ENCODE data around the gene MAB21L4.
A peak's percentile ranks its signal among the peaks of the same experiment; 100 is the strongest.
"Not testable (repeated sequence)": the region's sequence is repeated elsewhere in the genome, so short reads cannot be mapped to it uniquely, and the experiment has no call there.

The MAB21L4 gene

GRCh38 chr2:240856151-240856980, 39.6 kb downstream of the MAB21L4 start:
- no peak for DNase-seq

GRCh38 chr2:240855670-240856069, 40.3 kb downstream of the MAB21L4 start:
- no peak for DNase-seq

GRCh38 chr2:240852671-240853314, 43.2 kb downstream of the MAB21L4 start:
- no peak for DNase-seq

- peak; percentile 72 for DNase-seq
These were observed 44.6 kb downstream of the MAB21L4 start for GRCh38 chr2:240851078-240851991.

GRCh38 chr2:240850756-240851077, 45.2 kb downstream of the MAB21L4 start:
- no peak for DNase-seq

GRCh38 chr2:240850026-240850425, 45.9 kb downstream of the MAB21L4 start:
- DNase-seq: no peak

- DNase-seq: no peak
These were observed 46.9 kb downstream of the MAB21L4 start for GRCh38 chr2:240848900-240849680.

- no peak for DNase-seq
These were observed 48.1 kb downstream of the MAB21L4 start for GRCh38 chr2:240847817-240848216.

GRCh38 chr2:240846873-240847595, 48.9 kb downstream of the MAB21L4 start:
- DNase-seq: no peak

- DNase-seq: not testable (repeated sequence)
These were observed 49.6 kb downstream of the MAB21L4 start for GRCh38 chr2:240846309-240846708.

GRCh38 chr2:240840435-240841060, 55.4 kb downstream of the MAB21L4 start:
- no peak for DNase-seq

- no peak for DNase-seq
These were observed 56.5 kb downstream of the MAB21L4 start for GRCh38 chr2:240839152-240840143.

- DNase-seq: no peak
These were observed 58.3 kb downstream of the MAB21L4 start for GRCh38 chr2:240837621-240838020.

GRCh38 chr2:240836781-240837467, 59.0 kb downstream of the MAB21L4 start:
- DNase-seq: no peak
